Ascending aorta (tissue), 2 donors: ENCODE data around the gene SCIMP. TPM values are rescaled to one million over a fixed set of nuclear protein-coding genes. Genes with fewer than 3 reads are reported as not detected.

Experiments used
- DNase-seq, 2 donors: peaks; one replicate each; pipeline ENCODE4 v3.0.0-alpha.2; 2019; ENCODE audit warnings: low spot score in 2 of 2
- H3K27ac ChIP-seq, 2 donors: fragments of 200-600 bp; sonication (generic); one replicate each; pipeline ENCODE4 v1.5.1; 2016 to 2017; ENCODE audit warnings: mild to moderate bottlenecking in 1 of 2
- H3K27me3 ChIP-seq: fragments of 200-600 bp; sonication (generic); one replicate; pipeline ENCODE4 v1.5.1; 2017
- H3K36me3 ChIP-seq, 2 donors: fragments of 200-600 bp; sonication (generic); one replicate each; pipeline ENCODE4 v1.5.1; 2016
- H3K4me1 ChIP-seq, 2 donors: fragments of 200-600 bp; sonication (generic); one replicate each; pipeline ENCODE4 v1.5.1; 2016 to 2017; ENCODE audit warnings: mild to moderate bottlenecking in 1 of 2
- H3K4me3 ChIP-seq, 2 donors: fragments of 200-600 bp; sonication (generic); one replicate each; pipeline ENCODE4 v1.5.1; 2016 to 2017; ENCODE audit warnings: mild to moderate bottlenecking in 1 of 2
- H3K9me3 ChIP-seq, 2 donors: fragments of 200-600 bp; sonication (generic); one replicate each; pipeline ENCODE4 v1.5.1; 2016
- CTCF ChIP-seq, 3 experiments: fragments of 200-600 bp in 2 of 3; fragments of 450-650 bp in 1 of 3; sonication (generic) in 2 of 3; IDR thresholded peaks; one replicate each; pipeline ENCODE4 v1.5.1; 2016 to 2019; ENCODE audit warnings: antibody characterized with exemption in 3 of 3, mild to moderate bottlenecking in 1 of 3, moderate library complexity in 1 of 3
- intact Hi-C: fragments of 100-400 bp; cut with DNase I; formaldehyde crosslinking; loops from one replicate; pipeline ENCODE4 v1.15.1; 2023
- total RNA-seq: library from RNA; depleted of rRNA; stranded (reverse); fragments of >200 nt; gene quantifications from one replicate; pipeline ENCODE4 v1.1.0, GENCODE V29; 2016

Gene SCIMP
- total RNA-seq, 1 donor from 2014 or later = 0.21 TPM

- H3K4me3 ChIP-seq = no peak overlapping the region
- H3K36me3 ChIP-seq = peaks cover 0 to 5% of the 10 kb centered on the region in 2 donors
- DNase-seq = no peak
- H3K27ac ChIP-seq = no peak overlapping the region
- intact Hi-C loops = loop anchor here (5.0 to 10.0 kb wide), 2 partner anchors 82 to 1820 kb away; partner anchors contain the start of genes RNASEK and ZNF232
- TF ChIP-seq CTCF (IDR thresholded peaks at IDR 0.05) = no peak
- no peaks in the 10 kb centered on the region for H3K27me3 ChIP-seq
- H3K4me1 ChIP-seq = peaks cover 6 to 12% of the 10 kb centered on the region in 2 donors
- H3K9me3 ChIP-seq = peaks cover 1 to 3% of the 10 kb centered on the region in 2 donors
These were observed 40.3 kb downstream of the SCIMP start for GRCh38 chr17:5194346-5194745.

GRCh38 chr17:5191541-5192417, 42.9 kb downstream of the SCIMP start, which contains the start of gene ZNF594:
TSS of gene ZNF594 (minus strand) at chr17:5191868. CDS start at chr17:5184256, 7,612 bp downstream.
- intact Hi-C loops = loop anchor here (2.0 to 10.0 kb wide), 4 partner anchors 79 to 1823 kb away; partner anchors contain the start of genes RABEP1, RNASEK, ZFP3 and ZNF232
- H3K9me3 ChIP-seq = peaks cover 16 to 29% of the 10 kb centered on the region in 2 donors
- peak within 1 kb of the TSS; percentile 86 to 87 for H3K27ac ChIP-seq
- H3K4me1 ChIP-seq = peaks cover 6 to 12% of the 10 kb centered on the region in 2 donors
- peak; percentile 72 to 81 (median 77) for TF ChIP-seq CTCF (IDR thresholded peaks at IDR 0.05)
- peak within 1 kb of the TSS; percentile 90 to 99 for H3K4me3 ChIP-seq
- peaks cover 8 to 21% of the 10 kb centered on the region in 2 donors for H3K36me3 ChIP-seq
- peak; percentile 82 to 98 for DNase-seq
- no peaks in the 10 kb centered on the region for H3K27me3 ChIP-seq

GRCh38 chr17:5184288-5184687, 50.4 kb downstream of the SCIMP start:
- Histone ChIP-seq H3K27me3 (no peaks in the 10 kb centered on the region), H3K4me3 (no peak overlapping the region), H3K4me1 (no peaks in the 10 kb centered on the region), H3K36me3 (peaks cover 16 to 38% of the 10 kb centered on the region in 2 donors), H3K27ac (no peak overlapping the region), H3K9me3 (peaks cover 86 to 100% of the 10 kb centered on the region in 2 donors)
- intact Hi-C loops = no loop called here
- no peak for DNase-seq
- TF ChIP-seq CTCF (IDR thresholded peaks at IDR 0.05) = no peak

GRCh38 chr17:5183410-5183793, 51.3 kb downstream of the SCIMP start:
- H3K4me3 ChIP-seq = no peak overlapping the region
- no peak for TF ChIP-seq CTCF (IDR thresholded peaks at IDR 0.05)
- no peak for DNase-seq
- intact Hi-C loops = no loop called here
- H3K9me3 ChIP-seq = peaks cover 91 to 100% of the 10 kb centered on the region in 2 donors
- H3K4me1 ChIP-seq = no peaks in the 10 kb centered on the region
- H3K36me3 ChIP-seq = peaks cover 16 to 32% of the 10 kb centered on the region in 2 donors
- no peak overlapping the region for H3K27ac ChIP-seq
- H3K27me3 ChIP-seq = no peaks in the 10 kb centered on the region

- no peak overlapping the region for H3K4me3 ChIP-seq
- intact Hi-C loops = no loop called here
- TF ChIP-seq CTCF (IDR thresholded peaks at IDR 0.05) = no peak
- no peaks in the 10 kb centered on the region for H3K4me1 ChIP-seq
- peaks cover 93 to 100% of the 10 kb centered on the region in 2 donors for H3K9me3 ChIP-seq
- H3K27ac ChIP-seq = no peak overlapping the region
- DNase-seq = no peak
- H3K36me3 ChIP-seq = peaks cover 16 to 31% of the 10 kb centered on the region in 2 donors
- H3K27me3 ChIP-seq = no peaks in the 10 kb centered on the region
These were observed 51.9 kb downstream of the SCIMP start for GRCh38 chr17:5182597-5183409.
